Panc1 (cell line): ENCODE data around the gene CLEC2B. TPM values are rescaled to one million over a fixed set of nuclear protein-coding genes. Genes with fewer than 3 reads are reported as not detected.

Source experiments
- ATAC-seq: fragments of 200-7000 bp; cut with Tn5 transposase; 2 replicates; pipeline ENCODE4 v1.9.1; 2020; ENCODE audit warnings: mild to moderate bottlenecking, moderate library complexity
- BruUV-seq: library from RNA; stranded (reverse); fragments of 400-500 nt; replicated peaks from 2 replicates; lab custom pipeline; 2021; lab: Mats Ljungman, UMichigan
- CTCF ChIA-PET: fragments of 300-600 bp; sonication (Branson Sonifier 250); formaldehyde crosslinking; loops from one replicate; lab custom pipeline; 2022; ENCODE audit warnings: antibody characterized with exemption; lab: Charles Lee
- POLR2A ChIA-PET: fragments of 300-600 bp; sonication (Branson Sonifier 250); formaldehyde crosslinking; loops from one replicate; lab custom pipeline; 2022; ENCODE audit warnings: antibody characterized with exemption; lab: Charles Lee
- DNase-seq: peaks from one replicate; pipeline ENCODE4 v3.0.0-alpha.2; 2010; ENCODE audit warnings: low read depth, low spot score
- H3K27ac ChIP-seq: 2 replicates; pipeline ENCODE4 v1.5.1; 2011; ENCODE audit warnings: mild to moderate bottlenecking, low read length, inconsistent platforms
- H3K27me3 ChIP-seq: fragments of 200-500 bp; sonication (Bioruptor generic); 2 replicates; pipeline ENCODE4 v1.6.0; 2014; ENCODE audit warnings: low read length, inconsistent platforms; ENCODE audit not compliant: control insufficient read depth, insufficient read depth
- H3K36me3 ChIP-seq: fragments of 200-500 bp; sonication (Bioruptor generic); 2 replicates; pipeline ENCODE4 v1.5.1; 2014; ENCODE audit warnings: inconsistent platforms, mild to moderate bottlenecking, low read length, moderate library complexity; ENCODE audit not compliant: control insufficient read depth, insufficient read depth
- H3K4me1 ChIP-seq: 2 replicates; pipeline ENCODE4 v1.5.1; 2011; ENCODE audit warnings: inconsistent platforms, mild to moderate bottlenecking, low read length, moderate library complexity; ENCODE audit not compliant: control insufficient read depth, insufficient read depth
- H3K4me3 ChIP-seq, 2 experiments: 2 replicates each; pipeline ENCODE4 v1.5.1; 2011 to 2012; ENCODE audit warnings: low read depth in 2 of 2, low read length in 2 of 2, mild to moderate bottlenecking in 2 of 2, inconsistent platforms in 1 of 2, moderate library complexity in 1 of 2
- H3K9me3 ChIP-seq: fragments of 200-500 bp; sonication (Bioruptor generic); 2 replicates; pipeline ENCODE4 v1.5.1; 2014; ENCODE audit warnings: low read depth, mild to moderate bottlenecking, inconsistent platforms, low read length, moderate library complexity; ENCODE audit not compliant: control insufficient read depth, insufficient read depth
- POLR2AphosphoS5 ChIP-seq: IDR thresholded peaks from 2 replicates; pipeline ENCODE4 v1.6.1; 2012; ENCODE audit warnings: mild to moderate bottlenecking, low read depth, low read length, moderate library complexity
- REST ChIP-seq, 2 experiments: IDR thresholded peaks; 2 replicates each; pipeline ENCODE4 v1.6.1; 2011 to 2012; ENCODE audit warnings: low read depth in 2 of 2, control low read depth in 1 of 2, low read length in 1 of 2, mild to moderate bottlenecking in 1 of 2, moderate library complexity in 1 of 2; ENCODE audit not compliant: insufficient read depth in 1 of 2
- SIN3A ChIP-seq: IDR thresholded peaks from 2 replicates; pipeline ENCODE4 v1.6.1; 2012; ENCODE audit warnings: low read depth, mild to moderate bottlenecking, low read length, moderate library complexity, borderline replicate concordance; ENCODE audit not compliant: insufficient read depth
- TCF7L2 ChIP-seq: IDR thresholded peaks from 2 replicates; pipeline ENCODE4 v1.6.1; 2011; ENCODE audit warnings: mild to moderate bottlenecking, low read depth, low read length, inconsistent platforms
- in situ Hi-C: cut with HindIII; loops from 2 replicates; pipeline ENCODE4 v1.10.0; 2016; ENCODE audit warnings: low sequenced_read_pairs, low pct_unique_long_range_greater_than_20kb
- intact Hi-C: fragments of 100-400 bp; cut with micrococcal nuclease; formaldehyde crosslinking; loops from one replicate; pipeline ENCODE4 v1.10.0; 2022; ENCODE audit not compliant: unreplicated experiment
- total RNA-seq: library from RNA; stranded (reverse); gene quantifications from one replicate; pipeline ENCODE4 v1.2.1, GENCODE V29; 2021; ENCODE audit not compliant: unreplicated experiment
- TF ChIP-seq, protein P1 (sequence below): fragments of 450-650 bp; IDR thresholded peaks from 2 replicates; pipeline ENCODE4 v1.5.1; 2017; ENCODE audit warnings: mild to moderate bottlenecking

The CLEC2B gene
- total RNA-seq, 1 experiment from 2014 or later: 2.4 TPM

GRCh38 chr12:9888665-9889273 lies 19.6 kb upstream of the CLEC2B start:
- Histone ChIP-seq H3K36me3 (no peaks in the 10 kb centered on the region), H3K9me3 (no peaks in the 10 kb centered on the region), H3K27me3 (no peaks in the 10 kb centered on the region), H3K27ac (no peak overlapping the region), H3K4me1 (no peaks in the 10 kb centered on the region), H3K4me3 (no peak overlapping the region)
- TF ChIP-seq REST (IDR thresholded peaks at IDR 0.05; ENCODE audit: insufficient read depth in 1 of 2, low read depth in 2 of 2, low read length in 1 of 2) (no peak), SIN3A (no peak), POLR2AphosphoS5 (no peak), TCF7L2 (no peak)
- TF ChIP-seq, protein P1, sequence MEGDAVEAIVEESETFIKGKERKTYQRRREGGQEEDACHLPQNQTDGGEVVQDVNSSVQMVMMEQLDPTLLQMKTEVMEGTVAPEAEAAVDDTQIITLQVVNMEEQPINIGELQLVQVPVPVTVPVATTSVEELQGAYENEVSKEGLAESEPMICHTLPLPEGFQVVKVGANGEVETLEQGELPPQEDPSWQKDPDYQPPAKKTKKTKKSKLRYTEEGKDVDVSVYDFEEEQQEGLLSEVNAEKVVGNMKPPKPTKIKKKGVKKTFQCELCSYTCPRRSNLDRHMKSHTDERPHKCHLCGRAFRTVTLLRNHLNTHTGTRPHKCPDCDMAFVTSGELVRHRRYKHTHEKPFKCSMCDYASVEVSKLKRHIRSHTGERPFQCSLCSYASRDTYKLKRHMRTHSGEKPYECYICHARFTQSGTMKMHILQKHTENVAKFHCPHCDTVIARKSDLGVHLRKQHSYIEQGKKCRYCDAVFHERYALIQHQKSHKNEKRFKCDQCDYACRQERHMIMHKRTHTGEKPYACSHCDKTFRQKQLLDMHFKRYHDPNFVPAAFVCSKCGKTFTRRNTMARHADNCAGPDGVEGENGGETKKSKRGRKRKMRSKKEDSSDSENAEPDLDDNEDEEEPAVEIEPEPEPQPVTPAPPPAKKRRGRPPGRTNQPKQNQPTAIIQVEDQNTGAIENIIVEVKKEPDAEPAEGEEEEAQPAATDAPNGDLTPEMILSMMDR: no peak
- in situ Hi-C loops (no loop called here), intact Hi-C loops (no loop called here)
- DNase-seq: no peak
- POLR2A ChIA-PET: no interaction called here
- BruUV-seq: no TSS peak
- no peak for ATAC-seq
- CTCF ChIA-PET: no interaction called here

- Histone ChIP-seq H3K36me3 (no peaks in the 10 kb centered on the region), H3K4me1 (no peaks in the 10 kb centered on the region), H3K9me3 (no peaks in the 10 kb centered on the region), H3K27ac (no peak overlapping the region), H3K4me3 (no peak overlapping the region), H3K27me3 (no peaks in the 10 kb centered on the region)
- POLR2A ChIA-PET: interaction anchor here (0.6 kb wide), 1 partner anchor 12 kb away, joined by 3 read pairs; no protein-coding TSS in a partner anchor
- intact Hi-C loops (no loop called here), in situ Hi-C loops (no loop called here)
- no peak for DNase-seq
- CTCF ChIA-PET: no interaction called here
- TF ChIP-seq, protein P1: no peak
- no peak for TF ChIP-seq REST (IDR thresholded peaks at IDR 0.05; ENCODE audit: insufficient read depth in 1 of 2, low read depth in 2 of 2, low read length in 1 of 2)
- no peak for TF ChIP-seq TCF7L2
- TF ChIP-seq SIN3A: no peak
- TF ChIP-seq POLR2AphosphoS5: no peak
- no TSS peak for BruUV-seq
- no peak for ATAC-seq
These were observed 14.0 kb upstream of the CLEC2B start for GRCh38 chr12:9883175-9883574.
